ENCODE measurements around the gene KRTAP12-2. TPM values are rescaled to one million over a fixed set of nuclear protein-coding genes. Genes with fewer than 3 reads are reported as not detected.
A peak's percentile ranks its signal among the peaks of the same experiment; 100 is the strongest.

Gene KRTAP12-2
- total RNA-seq, 4 donors from 2014 or later: not detected

DNA sequence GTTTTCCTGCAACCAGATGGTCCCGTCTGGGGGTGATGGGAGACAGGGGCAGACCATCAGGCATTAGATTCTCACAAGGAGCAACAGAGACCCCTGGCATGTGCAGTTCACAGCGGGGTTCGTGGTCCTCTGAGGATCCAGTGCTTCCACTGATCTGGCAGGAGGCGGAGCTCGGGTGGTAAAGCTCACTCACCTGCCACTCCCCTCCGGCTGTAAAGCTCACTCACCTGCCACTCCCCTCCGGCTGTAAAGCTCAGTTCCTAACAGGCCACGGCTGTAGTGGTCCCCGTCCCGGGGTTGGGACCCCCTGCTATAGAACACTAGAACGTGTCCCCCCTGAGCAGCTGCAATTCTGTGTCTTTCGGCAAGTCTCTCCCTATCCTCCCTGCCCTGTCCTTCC, 34.8 kb upstream of the KRTAP12-2 start:
- no peaks in the 10 kb centered on the region for H3K36me3 ChIP-seq
- 51% methylated on average over 11 of the region's 12 CpGs for WGBS
- H3K27ac ChIP-seq (replicated peaks in 1 of 4): no peak overlapping the region
- peaks cover 0 to 94% (median 19%) of the 10 kb centered on the region in 4 donors for H3K27me3 ChIP-seq
- peaks cover 0 to 3% (median 0%) of the 10 kb centered on the region in 4 donors for H3K4me1 ChIP-seq
- no peak overlapping the region for H3K4me3 ChIP-seq
- no peaks in the 10 kb centered on the region for H3K9me3 ChIP-seq
- DNase-seq (ENCODE audit: extremely low spot score): no peak
- intact Hi-C loops (cut with DNase I): no loop called here
- TF ChIP-seq POLR2AphosphoS5 (IDR thresholded peaks at IDR 0.05) (no peak), EP300 (IDR thresholded peaks at IDR 0.05) (no peak), POLR2A (IDR thresholded peaks at IDR 0.05; ENCODE audit: low read depth) (no peak)
- TF ChIP-seq, protein P1, sequence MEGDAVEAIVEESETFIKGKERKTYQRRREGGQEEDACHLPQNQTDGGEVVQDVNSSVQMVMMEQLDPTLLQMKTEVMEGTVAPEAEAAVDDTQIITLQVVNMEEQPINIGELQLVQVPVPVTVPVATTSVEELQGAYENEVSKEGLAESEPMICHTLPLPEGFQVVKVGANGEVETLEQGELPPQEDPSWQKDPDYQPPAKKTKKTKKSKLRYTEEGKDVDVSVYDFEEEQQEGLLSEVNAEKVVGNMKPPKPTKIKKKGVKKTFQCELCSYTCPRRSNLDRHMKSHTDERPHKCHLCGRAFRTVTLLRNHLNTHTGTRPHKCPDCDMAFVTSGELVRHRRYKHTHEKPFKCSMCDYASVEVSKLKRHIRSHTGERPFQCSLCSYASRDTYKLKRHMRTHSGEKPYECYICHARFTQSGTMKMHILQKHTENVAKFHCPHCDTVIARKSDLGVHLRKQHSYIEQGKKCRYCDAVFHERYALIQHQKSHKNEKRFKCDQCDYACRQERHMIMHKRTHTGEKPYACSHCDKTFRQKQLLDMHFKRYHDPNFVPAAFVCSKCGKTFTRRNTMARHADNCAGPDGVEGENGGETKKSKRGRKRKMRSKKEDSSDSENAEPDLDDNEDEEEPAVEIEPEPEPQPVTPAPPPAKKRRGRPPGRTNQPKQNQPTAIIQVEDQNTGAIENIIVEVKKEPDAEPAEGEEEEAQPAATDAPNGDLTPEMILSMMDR (IDR thresholded peaks at IDR 0.05): no peak

DNA sequence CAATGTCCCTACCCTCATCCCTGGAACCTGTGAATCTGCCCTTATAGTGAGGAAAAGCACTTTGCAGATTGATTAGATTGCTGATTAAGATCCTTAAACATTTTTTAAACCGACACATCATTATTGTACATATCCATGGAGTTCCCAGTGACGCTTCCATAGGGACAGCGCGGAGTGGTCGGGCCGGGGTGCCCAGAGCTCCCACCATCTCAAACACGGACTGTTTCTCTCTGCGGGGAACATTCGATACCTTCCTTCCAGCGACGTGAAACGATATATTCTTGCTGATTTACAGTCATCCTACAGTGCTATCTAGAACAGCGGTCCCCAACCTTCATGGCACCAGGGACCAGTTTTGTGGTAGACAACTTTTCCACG, 34.3 kb upstream of the KRTAP12-2 start:
- Histone ChIP-seq H3K36me3 (no peaks in the 10 kb centered on the region), H3K4me3 (no peak overlapping the region), H3K27me3 (peaks cover 0 to 94% (median 13%) of the 10 kb centered on the region in 4 donors), H3K4me1 (no peaks in the 10 kb centered on the region), H3K27ac (replicated peaks in 1 of 4) (no peak overlapping the region), H3K9me3 (no peaks in the 10 kb centered on the region)
- no peak for TF ChIP-seq POLR2A (IDR thresholded peaks at IDR 0.05; ENCODE audit: low read depth)
- no peak for TF ChIP-seq EP300 (IDR thresholded peaks at IDR 0.05)
- DNase-seq (ENCODE audit: extremely low spot score): peak; percentile 84
- intact Hi-C loops (cut with DNase I): no loop called here
- 83% methylated on average over 14 of the region's 14 CpGs for WGBS

DNA sequence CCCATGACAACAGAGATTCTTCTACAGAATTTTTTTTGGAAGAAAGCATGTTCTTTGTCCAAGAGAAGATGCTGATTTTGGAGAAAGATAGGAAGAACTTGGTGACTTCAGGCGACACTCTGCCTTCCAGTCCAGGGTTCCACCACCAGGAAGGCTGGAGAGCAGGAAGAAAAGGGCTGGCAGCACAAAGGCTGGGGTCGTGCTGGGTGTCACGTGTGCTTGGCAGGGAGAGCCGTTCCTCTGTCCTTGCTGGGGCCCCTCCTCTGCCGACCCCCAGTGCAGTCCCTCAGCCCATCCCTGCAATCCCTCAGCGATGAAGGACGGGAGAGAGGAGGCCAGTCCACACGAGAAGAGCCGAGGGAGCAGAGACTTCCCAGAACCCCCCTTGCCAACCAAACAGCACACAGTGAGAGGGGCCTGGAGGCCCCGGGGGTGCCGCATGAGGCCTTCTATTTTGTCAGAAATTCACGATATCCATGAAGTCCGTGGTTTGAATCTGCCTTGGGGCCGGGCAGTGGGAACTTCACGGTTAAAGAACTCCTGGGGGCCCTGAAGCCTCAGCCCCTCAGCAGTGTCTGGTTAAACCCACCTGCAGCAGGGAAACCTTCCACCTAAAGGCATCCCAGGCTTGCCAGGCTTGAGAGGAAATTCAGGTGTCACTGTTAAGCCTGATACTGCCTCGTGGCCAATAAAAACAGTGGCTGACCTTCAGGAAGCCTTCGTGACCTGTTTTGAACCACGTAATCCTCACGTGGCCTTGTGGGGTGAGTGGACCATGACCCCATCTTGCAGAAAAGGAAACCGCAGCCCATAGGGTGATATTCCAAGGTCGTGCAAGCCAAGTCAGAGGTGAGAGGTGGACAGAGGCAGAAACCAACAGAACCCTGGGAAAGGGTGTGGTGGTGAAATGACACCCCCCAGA, 33.6 kb upstream of the KRTAP12-2 start:
- 59% methylated on average over 19 of the region's 21 CpGs for WGBS
- TF ChIP-seq POLR2A (IDR thresholded peaks at IDR 0.05; ENCODE audit: low read depth): no peak
- TF ChIP-seq EP300 (IDR thresholded peaks at IDR 0.05): no peak
- TF ChIP-seq, protein P1 (IDR thresholded peaks at IDR 0.05): no peak
- no peak for TF ChIP-seq POLR2AphosphoS5 (IDR thresholded peaks at IDR 0.05)
- no peak overlapping the region for H3K4me3 ChIP-seq
- peaks cover 0 to 96% (median 12%) of the 10 kb centered on the region in 4 donors for H3K27me3 ChIP-seq
- intact Hi-C loops (cut with DNase I): no loop called here
- H3K9me3 ChIP-seq: no peaks in the 10 kb centered on the region
- H3K27ac ChIP-seq (replicated peaks in 1 of 4): no peak overlapping the region
- H3K36me3 ChIP-seq: no peaks in the 10 kb centered on the region
- H3K4me1 ChIP-seq: no peaks in the 10 kb centered on the region
- DNase-seq (ENCODE audit: extremely low spot score): peak; percentile 86

DNA sequence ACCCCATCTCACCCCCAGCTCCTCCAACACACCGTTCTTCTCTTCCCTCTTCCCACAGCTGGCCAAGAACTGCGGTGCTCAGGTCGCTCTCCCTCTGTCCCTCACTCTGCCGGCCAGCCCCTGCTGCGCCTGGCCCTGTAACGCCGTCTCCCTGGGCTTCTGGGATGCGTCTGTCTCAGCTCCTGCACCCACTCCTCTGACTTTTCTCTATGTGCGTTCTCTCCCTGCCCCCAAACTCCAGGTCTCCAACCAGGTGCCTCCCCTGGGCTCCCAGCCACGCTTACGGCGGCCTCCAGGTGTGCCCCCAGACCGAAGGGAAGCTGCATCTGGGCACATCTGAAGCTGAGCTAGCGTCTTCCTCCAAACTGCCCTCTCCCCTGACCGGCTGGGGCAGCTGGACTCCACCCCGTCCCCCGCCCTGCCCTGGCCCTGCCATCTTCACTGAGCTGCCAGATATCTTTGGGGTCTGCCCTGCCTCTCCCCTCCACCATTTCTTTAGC, 32.8 kb upstream of the KRTAP12-2 start:
- 52% methylated on average over 17 of the region's 17 CpGs for WGBS
- Histone ChIP-seq H3K27ac (replicated peaks in 1 of 4) (no peak overlapping the region), H3K9me3 (no peaks in the 10 kb centered on the region), H3K4me1 (no peaks in the 10 kb centered on the region), H3K36me3 (no peaks in the 10 kb centered on the region), H3K4me3 (no peak overlapping the region), H3K27me3 (peaks cover 0 to 100% (median 12%) of the 10 kb centered on the region in 4 donors)
- TF ChIP-seq POLR2AphosphoS5 (IDR thresholded peaks at IDR 0.05): no peak
- TF ChIP-seq EP300 (IDR thresholded peaks at IDR 0.05): no peak
- no peak for TF ChIP-seq POLR2A (IDR thresholded peaks at IDR 0.05; ENCODE audit: low read depth)
- TF ChIP-seq, protein P1 (IDR thresholded peaks at IDR 0.05): no peak
- peak; percentile 47 for DNase-seq (ENCODE audit: extremely low spot score)
- intact Hi-C loops (cut with DNase I): no loop called here
